ENCODE measurements around the gene IL26. TPM values are rescaled to one million over a fixed set of nuclear protein-coding genes. Genes with fewer than 3 reads are reported as not detected.

The IL26 gene
- total RNA-seq, 2 experiments from 2014 or later, result 0.25 TPM; not detected in 1

DNA sequence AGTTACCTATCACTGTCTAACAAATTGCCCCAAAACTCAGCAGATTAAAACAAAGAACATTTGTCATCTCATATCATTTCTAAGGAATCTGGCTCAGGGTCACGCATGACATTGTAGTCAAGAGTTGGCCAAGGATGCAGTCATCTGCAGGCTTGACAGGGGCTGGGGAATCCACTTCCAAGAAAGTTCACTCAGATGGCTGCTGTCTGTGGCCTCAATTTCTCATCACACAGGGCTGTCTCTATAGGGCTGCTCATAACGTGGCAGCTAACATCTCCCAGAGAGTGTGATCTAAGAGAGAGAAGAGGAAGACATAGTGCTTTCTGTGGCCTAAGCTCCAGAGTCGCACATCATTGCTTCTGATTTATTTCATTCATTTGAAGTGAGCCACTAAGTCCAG is 44.7 kb upstream of the IL26 start:
- no peak overlapping the region for H3K27ac Mint-ChIP-seq
- H3K27me3 ChIP-seq (ENCODE audit: control insufficient read depth in 1 of 2, insufficient read depth in 2 of 2, low read length in 2 of 2), result no peaks in the 10 kb centered on the region
- no peaks in the 10 kb centered on the region for H3K36me3 ChIP-seq (ENCODE audit: insufficient read depth, low read length)
- CTCF ChIA-PET, result no interaction called here
- intact Hi-C loops (cut with DNase I, micrococcal nuclease), result no loop called here
- no peaks in the 10 kb centered on the region for H3K4me1 ChIP-seq (ENCODE audit: insufficient read depth, low read length)
- H3K27me3 Mint-ChIP-seq, result no peaks in the 10 kb centered on the region
- POLR2A ChIA-PET, result no interaction called here
- no peak overlapping the region for H3K27ac ChIP-seq (ENCODE audit: low read depth in 1 of 2, low read length in 2 of 2)
- no peaks in the 10 kb centered on the region for H3K9me3 ChIP-seq (ENCODE audit: control insufficient read depth in 1 of 2, insufficient read depth in 1 of 2, low read length in 2 of 2)
- no peak overlapping the region for H3K4me3 ChIP-seq (ENCODE audit: low read length)
- TF ChIP-seq CTCF (IDR thresholded peaks at IDR 0.05), result no peak
- no peak overlapping the region for H3K4me3 Mint-ChIP-seq
- H3K9me3 Mint-ChIP-seq, result no peaks in the 10 kb centered on the region
- ATAC-seq (ENCODE audit: poor library complexity) (no peak), DNase-seq (no peak)
- H3K36me3 Mint-ChIP-seq (ENCODE audit: low read depth), result no peaks in the 10 kb centered on the region
- no peaks in the 10 kb centered on the region for H3K4me1 Mint-ChIP-seq (ENCODE audit: low read depth)

DNA sequence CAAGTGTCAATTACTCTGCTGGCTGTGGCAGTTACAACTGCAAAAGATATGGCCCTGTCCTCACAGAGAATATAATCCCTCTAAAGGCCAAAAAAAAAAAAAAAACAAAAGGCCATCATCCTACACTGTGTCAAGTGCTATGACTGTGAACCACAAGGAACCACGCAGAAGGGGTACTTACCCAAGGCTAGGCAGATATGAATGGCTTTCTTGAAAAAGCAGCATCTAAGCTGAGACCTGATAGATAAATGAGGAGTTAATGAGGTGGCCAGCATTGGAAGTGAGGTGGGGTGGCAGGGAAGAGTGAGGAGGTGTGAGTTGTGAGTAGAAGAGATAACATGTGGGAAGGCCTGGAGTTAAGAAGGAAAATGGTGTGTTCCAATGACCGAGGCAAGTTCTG is 44.2 kb upstream of the IL26 start:
- DNase-seq (no peak), ATAC-seq (ENCODE audit: poor library complexity) (no peak)
- H3K36me3 ChIP-seq (ENCODE audit: insufficient read depth, low read length), result no peaks in the 10 kb centered on the region
- H3K27me3 ChIP-seq (ENCODE audit: control insufficient read depth in 1 of 2, insufficient read depth in 2 of 2, low read length in 2 of 2), result no peaks in the 10 kb centered on the region
- no peaks in the 10 kb centered on the region for H3K4me1 Mint-ChIP-seq (ENCODE audit: low read depth)
- intact Hi-C loops (cut with DNase I, micrococcal nuclease), result no loop called here
- H3K27me3 Mint-ChIP-seq, result no peaks in the 10 kb centered on the region
- POLR2A ChIA-PET, result no interaction called here
- H3K36me3 Mint-ChIP-seq (ENCODE audit: low read depth), result no peaks in the 10 kb centered on the region
- H3K4me3 ChIP-seq (ENCODE audit: low read length), result no peak overlapping the region
- H3K27ac ChIP-seq (ENCODE audit: low read depth in 1 of 2, low read length in 2 of 2), result no peak overlapping the region
- H3K4me1 ChIP-seq (ENCODE audit: insufficient read depth, low read length), result no peaks in the 10 kb centered on the region
- H3K9me3 Mint-ChIP-seq, result no peaks in the 10 kb centered on the region
- no peak overlapping the region for H3K4me3 Mint-ChIP-seq
- CTCF ChIA-PET, result no interaction called here
- TF ChIP-seq CTCF (IDR thresholded peaks at IDR 0.05), result no peak
- H3K9me3 ChIP-seq (ENCODE audit: control insufficient read depth in 1 of 2, insufficient read depth in 1 of 2, low read length in 2 of 2), result no peaks in the 10 kb centered on the region
- no peak overlapping the region for H3K27ac Mint-ChIP-seq

GRCh38 chr12:68268967-68269366 is 43.4 kb upstream of the IL26 start:
- Histone ChIP-seq H3K36me3 (ENCODE audit: insufficient read depth, low read length) (no peaks in the 10 kb centered on the region), H3K4me1 (ENCODE audit: insufficient read depth, low read length) (no peaks in the 10 kb centered on the region), H3K9me3 (ENCODE audit: control insufficient read depth in 1 of 2, insufficient read depth in 1 of 2, low read length in 2 of 2) (no peaks in the 10 kb centered on the region), H3K27ac (ENCODE audit: low read depth in 1 of 2, low read length in 2 of 2) (no peak overlapping the region), H3K4me3 (ENCODE audit: low read length) (no peak overlapping the region), H3K27me3 (ENCODE audit: control insufficient read depth in 1 of 2, insufficient read depth in 2 of 2, low read length in 2 of 2) (no peaks in the 10 kb centered on the region)
- Mint-ChIP-seq H3K4me1 (ENCODE audit: low read depth) (no peaks in the 10 kb centered on the region), H3K4me3 (no peak overlapping the region), H3K27me3 (no peaks in the 10 kb centered on the region), H3K9me3 (no peaks in the 10 kb centered on the region), H3K36me3 (ENCODE audit: low read depth) (no peaks in the 10 kb centered on the region), H3K27ac (no peak overlapping the region)
- POLR2A ChIA-PET, result no interaction called here
- DNase-seq (no peak), ATAC-seq (ENCODE audit: poor library complexity) (no peak)
- CTCF ChIA-PET, result no interaction called here
- no peak for TF ChIP-seq CTCF (IDR thresholded peaks at IDR 0.05)
- intact Hi-C loops (cut with DNase I, micrococcal nuclease), result no loop called here

Measured in CD4-positive, alpha-beta T cell (primary cell).